HL-60 (cell line): ENCODE data around the gene LRRC7.

Experiments used
- CTCF ChIP-seq: IDR thresholded peaks from one replicate; pipeline ENCODE4 v1.5.1; 2011; ENCODE audit warnings: low read length, control low read depth, inconsistent platforms; ENCODE audit not compliant: insufficient read depth
- GABPA ChIP-seq: IDR thresholded peaks from 2 replicates; pipeline ENCODE4 v1.6.1; 2012; ENCODE audit warnings: low read depth
- POLR2AphosphoS5 ChIP-seq: IDR thresholded peaks from 2 replicates; pipeline ENCODE4 v1.6.1; 2012; ENCODE audit warnings: low read depth
- REST ChIP-seq: IDR thresholded peaks from 2 replicates; pipeline ENCODE4 v1.6.1; 2012; ENCODE audit warnings: low read depth; ENCODE audit not compliant: insufficient replicate concordance
- SPI1 ChIP-seq: IDR thresholded peaks from 2 replicates; pipeline ENCODE4 v1.6.1; 2012; ENCODE audit warnings: low read depth, mild to moderate bottlenecking, borderline replicate concordance

- TF ChIP-seq CTCF (no peak), GABPA (no peak), REST (no peak), POLR2AphosphoS5 (no peak), SPI1 (no peak)
Observed at GRCh38 chr1:70005386-70006034, 437.8 kb downstream of the LRRC7 start.
